PC-3 (cell line): ENCODE measurements around the gene UBTD1. TPM values are rescaled to one million over a fixed set of nuclear protein-coding genes. Genes with fewer than 3 reads are reported as not detected.
"Not testable (repeated sequence)": the region's sequence is repeated elsewhere in the genome, so short reads cannot be mapped to it uniquely, and the experiment has no call there.

Source experiments
- ATAC-seq: fragments of 200-7000 bp; cut with Tn5 transposase; 2 replicates; pipeline ENCODE4 v1.9.1; 2020; ENCODE audit warnings: mild to moderate bottlenecking, moderate library complexity
- BruUV-seq: library from RNA; stranded (reverse); fragments of 400-500 nt; replicated peaks from 2 replicates; lab custom pipeline; 2021; lab: Mats Ljungman, UMichigan
- CTCF ChIA-PET: fragments of 300-600 bp; sonication (Branson Sonifier 250); formaldehyde crosslinking; loops from one replicate; lab custom pipeline; 2022; ENCODE audit warnings: antibody characterized with exemption; lab: Charles Lee
- POLR2A ChIA-PET: fragments of 300-600 bp; sonication (Branson Sonifier 250); formaldehyde crosslinking; loops from one replicate; lab custom pipeline; 2022; ENCODE audit warnings: antibody characterized with exemption; ENCODE audit not compliant: unreplicated experiment; lab: Charles Lee
- DNase-seq: peaks from one replicate; pipeline ENCODE4 v3.0.0-alpha.2; 2015
- H2AFZ ChIP-seq: fragments of 300-600 bp; sonication (generic); 2 replicates; pipeline ENCODE4 v1.6.0; 2016; ENCODE audit warnings: antibody characterized with exemption, low read length
- H3F3A ChIP-seq: fragments of 300-600 bp; sonication (generic); one replicate; pipeline ENCODE4 v1.6.0; 2017; ENCODE audit warnings: antibody characterized with exemption, low read length, control low read depth, mild to moderate bottlenecking; ENCODE audit not compliant: unreplicated experiment
- H3K27ac ChIP-seq: fragments of 300-600 bp; sonication (generic); 2 replicates; pipeline ENCODE4 v1.5.1; 2016; ENCODE audit warnings: mild to moderate bottlenecking, low read length
- H3K27me3 ChIP-seq: fragments of 300-600 bp; sonication (generic); 2 replicates; pipeline ENCODE4 v1.6.1; 2016; ENCODE audit warnings: low read length, mixed read lengths
- H3K36me3 ChIP-seq: fragments of 300-600 bp; sonication (generic); 2 replicates; pipeline ENCODE4 v1.6.1; 2016; ENCODE audit warnings: low read depth, mixed run types, low read length, mixed read lengths
- H3K4me1 ChIP-seq: fragments of 300-600 bp; sonication (generic); 2 replicates; pipeline ENCODE4 v1.5.1; 2016; ENCODE audit warnings: low read length; ENCODE audit not compliant: insufficient read depth
- H3K4me2 ChIP-seq: fragments of 300-600 bp; sonication (generic); 2 replicates; pipeline ENCODE4 v1.6.0; 2016; ENCODE audit warnings: low read length
- H3K4me3 ChIP-seq: fragments of 300-600 bp; sonication (generic); 2 replicates; pipeline ENCODE4 v1.5.1; 2016; ENCODE audit warnings: mild to moderate bottlenecking, low read length, mixed read lengths
- H3K79me2 ChIP-seq: fragments of 300-600 bp; sonication (generic); 2 replicates; pipeline ENCODE4 v1.6.1; 2017; ENCODE audit warnings: low read length, mixed read lengths
- H3K9ac ChIP-seq: fragments of 300-600 bp; sonication (generic); 2 replicates; pipeline ENCODE4 v1.6.0; 2016; ENCODE audit warnings: mild to moderate bottlenecking, low read length
- H3K9me2 ChIP-seq: fragments of 300-600 bp; sonication (generic); replicated peaks from 2 replicates; pipeline ENCODE4 v1.6.1; 2016; ENCODE audit warnings: mixed run types, low read length, mixed read lengths
- H3K9me3 ChIP-seq: fragments of 300-600 bp; sonication (generic); 2 replicates; pipeline ENCODE4 v1.6.1; 2016; ENCODE audit warnings: low read length, mixed read lengths
- H4K20me1 ChIP-seq: fragments of 300-600 bp; sonication (generic); 2 replicates; pipeline ENCODE4 v1.6.1; 2016; ENCODE audit warnings: low read length, mixed read lengths
- EZH2 ChIP-seq: fragments of 300-600 bp; sonication (generic); IDR thresholded peaks from one replicate; pipeline ENCODE4 v1.6.1; 2017; ENCODE audit warnings: antibody characterized with exemption, mild to moderate bottlenecking, low read length; ENCODE audit not compliant: unreplicated experiment
- EZH2phosphoT487 ChIP-seq: fragments of 300-600 bp; sonication (generic); IDR thresholded peaks from 2 replicates; pipeline ENCODE4 v1.6.1; 2018; ENCODE audit warnings: mild to moderate bottlenecking, antibody characterized with exemption, low read length, borderline replicate concordance
- intact Hi-C: fragments of 100-400 bp; cut with micrococcal nuclease; formaldehyde crosslinking; loops from 2 replicates; pipeline ENCODE4 v1.9.0; 2023
- total RNA-seq: library from RNA; depleted of rRNA; stranded (reverse); fragments of >200 nt; gene quantifications from 2 replicates; pipeline ENCODE4 v1.2.3, GENCODE V29; 2014
- TF ChIP-seq, protein P1 (sequence below): fragments of 300-600 bp; sonication (generic); conservative IDR thresholded peaks from 2 replicates; pipeline ENCODE4 v1.5.1; 2017; ENCODE audit warnings: antibody characterized with exemption, low read depth, mild to moderate bottlenecking, low read length

UBTD1 gene
- total RNA-seq, 1 experiment from 2014 or later, result 18.5 TPM

DNA sequence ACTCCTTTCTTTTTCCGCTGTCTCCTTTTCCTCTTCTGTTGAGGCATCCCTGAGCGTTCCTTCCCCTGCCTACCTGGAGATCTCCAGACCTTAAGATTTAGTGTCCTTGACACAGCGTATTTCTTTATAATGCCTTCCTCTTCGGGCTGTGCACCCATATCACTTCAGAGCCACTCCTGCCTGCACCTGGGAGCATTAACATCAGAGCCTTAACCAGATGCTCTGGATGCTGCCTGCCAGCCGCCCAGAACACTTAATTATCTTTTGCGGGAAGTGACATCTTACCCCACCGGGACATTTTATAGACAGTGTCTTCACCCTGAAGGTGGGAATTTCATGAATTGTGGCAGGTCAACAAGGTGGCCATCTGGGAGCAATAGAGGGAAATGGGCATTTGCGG, 24.2 kb downstream of the UBTD1 start:
- Histone ChIP-seq H3K9me2 (no peaks in the 10 kb centered on the region), H3K27ac (no peak overlapping the region), H3K79me2 (peaks cover 17% of the 10 kb centered on the region; the same call in 1 of the 2 replicates), H3K36me3 (no peaks in the 10 kb centered on the region), H3K4me1 (peaks cover 18% of the 10 kb centered on the region), H3K4me3 (no peak overlapping the region), H2AFZ (no peak overlapping the region), H3K4me2 (no peak overlapping the region), H3K9ac (no peak overlapping the region), H3K27me3 (no peaks in the 10 kb centered on the region), H3K9me3 (no peaks in the 10 kb centered on the region), H4K20me1 (no peaks in the 10 kb centered on the region), H3F3A (peaks cover 5% of the 10 kb centered on the region)
- intact Hi-C loops, result no loop called here
- ATAC-seq (no peak), DNase-seq (no peak)
- TF ChIP-seq EZH2phosphoT487 (no peak), EZH2 (no peak)
- TF ChIP-seq, protein P1, sequence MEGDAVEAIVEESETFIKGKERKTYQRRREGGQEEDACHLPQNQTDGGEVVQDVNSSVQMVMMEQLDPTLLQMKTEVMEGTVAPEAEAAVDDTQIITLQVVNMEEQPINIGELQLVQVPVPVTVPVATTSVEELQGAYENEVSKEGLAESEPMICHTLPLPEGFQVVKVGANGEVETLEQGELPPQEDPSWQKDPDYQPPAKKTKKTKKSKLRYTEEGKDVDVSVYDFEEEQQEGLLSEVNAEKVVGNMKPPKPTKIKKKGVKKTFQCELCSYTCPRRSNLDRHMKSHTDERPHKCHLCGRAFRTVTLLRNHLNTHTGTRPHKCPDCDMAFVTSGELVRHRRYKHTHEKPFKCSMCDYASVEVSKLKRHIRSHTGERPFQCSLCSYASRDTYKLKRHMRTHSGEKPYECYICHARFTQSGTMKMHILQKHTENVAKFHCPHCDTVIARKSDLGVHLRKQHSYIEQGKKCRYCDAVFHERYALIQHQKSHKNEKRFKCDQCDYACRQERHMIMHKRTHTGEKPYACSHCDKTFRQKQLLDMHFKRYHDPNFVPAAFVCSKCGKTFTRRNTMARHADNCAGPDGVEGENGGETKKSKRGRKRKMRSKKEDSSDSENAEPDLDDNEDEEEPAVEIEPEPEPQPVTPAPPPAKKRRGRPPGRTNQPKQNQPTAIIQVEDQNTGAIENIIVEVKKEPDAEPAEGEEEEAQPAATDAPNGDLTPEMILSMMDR, result no peak
- BruUV-seq, result no TSS peak
- ChIA-PET POLR2A (no interaction called here), CTCF (no interaction called here)

DNA sequence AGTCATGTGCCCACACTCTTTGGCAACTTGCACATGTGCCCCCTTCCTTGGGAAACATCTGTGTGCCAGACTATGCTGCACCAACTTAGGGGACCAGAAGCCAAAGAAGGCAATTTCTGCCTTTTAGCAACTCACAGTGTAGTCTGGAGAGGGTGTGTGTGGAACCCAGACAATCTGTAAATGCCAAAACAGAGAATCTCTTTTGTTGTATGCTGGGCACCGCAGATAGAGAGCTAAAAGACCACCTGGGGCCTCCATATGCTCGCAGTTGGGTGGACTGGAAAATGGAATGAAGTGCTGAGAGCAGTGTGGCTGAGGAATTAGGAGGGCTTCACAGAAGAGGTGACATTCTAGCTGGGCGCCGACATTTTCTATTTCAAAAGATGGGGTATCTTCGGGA, 26.4 kb downstream of the UBTD1 start:
- no peak overlapping the region for H3K4me2 ChIP-seq
- intact Hi-C loops, result no loop called here
- no peak overlapping the region for H2AFZ ChIP-seq
- BruUV-seq, result no TSS peak
- H3K79me2 ChIP-seq, result peaks cover 2% of the 10 kb centered on the region; the same call in 1 of the 2 replicates
- TF ChIP-seq EZH2phosphoT487 (no peak), EZH2 (no peak)
- TF ChIP-seq, protein P1, result no peak
- H3K27ac ChIP-seq, result no peak overlapping the region
- H3K9me3 ChIP-seq, result no peaks in the 10 kb centered on the region
- DNase-seq, result no peak
- no peaks in the 10 kb centered on the region for H4K20me1 ChIP-seq
- no peaks in the 10 kb centered on the region for H3K27me3 ChIP-seq
- H3K9ac ChIP-seq, result no peak overlapping the region
- no peaks in the 10 kb centered on the region for H3F3A ChIP-seq
- H3K9me2 ChIP-seq, result no peaks in the 10 kb centered on the region
- H3K4me1 ChIP-seq, result no peaks in the 10 kb centered on the region
- H3K36me3 ChIP-seq, result no peaks in the 10 kb centered on the region
- CTCF ChIA-PET, result no interaction called here
- POLR2A ChIA-PET, result no interaction called here
- no peak overlapping the region for H3K4me3 ChIP-seq
- no peak for ATAC-seq

DNA sequence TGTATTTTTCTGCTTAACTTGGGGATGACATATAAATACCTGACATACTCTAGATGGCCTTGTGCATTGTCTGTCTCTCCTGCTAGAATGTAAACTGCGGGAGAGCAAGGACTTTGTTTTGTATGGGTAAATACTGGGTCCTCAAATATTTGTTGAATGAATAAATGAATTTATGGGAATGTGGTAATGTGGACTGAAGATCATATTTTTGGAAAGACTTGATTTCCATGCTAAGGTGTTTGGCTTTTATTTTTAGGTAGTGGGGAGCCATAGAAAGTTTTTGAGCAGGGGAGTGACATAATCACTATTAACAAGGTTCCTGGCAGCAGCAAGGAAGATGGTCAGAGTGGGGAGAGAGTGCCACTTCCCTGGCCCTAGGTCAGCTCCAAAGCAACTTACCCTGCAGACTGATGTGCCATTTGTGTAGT, 27.0 kb downstream of the UBTD1 start:
- TF ChIP-seq EZH2phosphoT487, result no peak
- TF ChIP-seq, protein P1, result no peak
- TF ChIP-seq EZH2, result no peak
- peak; percentile 42 for ATAC-seq
- no peaks in the 10 kb centered on the region for H3K36me3 ChIP-seq
- no peaks in the 10 kb centered on the region for H3K27me3 ChIP-seq
- no peaks in the 10 kb centered on the region for H3K9me2 ChIP-seq
- H4K20me1 ChIP-seq, result no peaks in the 10 kb centered on the region
- H3K27ac ChIP-seq, result no peak overlapping the region
- no TSS peak for BruUV-seq
- no peak overlapping the region for H2AFZ ChIP-seq
- DNase-seq, result no peak
- no peak overlapping the region for H3K9ac ChIP-seq
- H3K4me1 ChIP-seq, result no peaks in the 10 kb centered on the region
- intact Hi-C loops, result no loop called here
- no peaks in the 10 kb centered on the region for H3K79me2 ChIP-seq
- POLR2A ChIA-PET, result no interaction called here
- H3K4me2 ChIP-seq, result no peak overlapping the region
- no peaks in the 10 kb centered on the region for H3F3A ChIP-seq
- no peaks in the 10 kb centered on the region for H3K9me3 ChIP-seq
- no peak overlapping the region for H3K4me3 ChIP-seq
- CTCF ChIA-PET, result no interaction called here

DNA sequence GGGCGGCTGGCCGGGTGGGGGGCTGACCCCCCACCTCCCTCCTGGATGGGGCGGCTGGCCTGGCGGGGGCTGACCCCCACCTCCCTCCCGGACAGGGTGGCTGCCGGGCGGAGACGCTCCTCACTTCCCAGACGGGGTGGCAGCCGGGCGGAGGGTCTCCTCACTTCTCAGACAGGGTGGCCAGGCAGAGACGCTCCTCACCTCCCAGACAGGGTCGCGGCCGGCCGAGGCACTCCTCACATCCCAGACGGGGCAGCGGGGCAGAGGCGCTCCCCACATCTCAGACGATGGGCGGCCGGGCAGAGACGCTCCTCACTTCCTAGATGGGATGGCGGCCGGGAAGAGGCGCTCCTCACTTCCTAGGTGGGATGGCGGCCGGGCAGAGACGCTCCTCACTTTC, 30.2 kb downstream of the UBTD1 start:
- DNase-seq, POLR2A ChIA-PET, H3K27me3 ChIP-seq, intact Hi-C loops, H3K9me2 ChIP-seq, H3K4me2 ChIP-seq, H3K9me3 ChIP-seq, H3K79me2 ChIP-seq, H3K36me3 ChIP-seq, BruUV-seq, ATAC-seq, CTCF ChIA-PET, H3F3A ChIP-seq, H2AFZ ChIP-seq, H3K4me1 ChIP-seq, H3K27ac ChIP-seq, H4K20me1 ChIP-seq, H3K9ac ChIP-seq, H3K4me3 ChIP-seq: not testable (repeated sequence)
